Stimulated activated naive CD8-positive, alpha-beta T cell treated with anti-CD3 and anti-CD28 coated beads, Interleukin-15, amount 100 ng/mL, for 72 hours (primary cell): ENCODE results near the gene RBPJ.

Experiments
- ATAC-seq: fragments of 150-1000 bp; cut with Tn5 transposase; 2 replicates; pipeline ENCODE4 v1.10.0; 2021; ENCODE audit warnings: mild to moderate bottlenecking, moderate library complexity
- DNase-seq, 2 donors: peaks; one replicate each; pipeline ENCODE4 v3.0.0; 2021 to 2022
- H3K27ac Mint-ChIP-seq, 2 donors: one replicate each; pipeline ENCODE4 v1.8.0; 2022; ENCODE audit warnings: mild to moderate bottlenecking in 2 of 2, mixed read lengths in 2 of 2, moderate library complexity in 2 of 2
- H3K27me3 Mint-ChIP-seq: one replicate; pipeline ENCODE4 v1.8.0; 2022; ENCODE audit warnings: mixed read lengths
- H3K4me1 Mint-ChIP-seq: one replicate; pipeline ENCODE4 v1.8.0; 2022; ENCODE audit warnings: mild to moderate bottlenecking, mixed read lengths
- H3K4me3 Mint-ChIP-seq, 2 donors: one replicate each; pipeline ENCODE4 v1.8.0; 2022; ENCODE audit warnings: mild to moderate bottlenecking in 2 of 2, mixed read lengths in 2 of 2, moderate library complexity in 1 of 2
- H3K9me3 Mint-ChIP-seq, 2 donors: one replicate each; pipeline ENCODE4 v1.8.0; 2022; ENCODE audit warnings: mixed read lengths in 2 of 2

Gene RBPJ

GRCh38 chr4:26406346-26406975 is 85.6 kb downstream of the RBPJ start:
- H3K4me1 Mint-ChIP-seq = peaks cover 19% of the 10 kb centered on the region
- H3K27ac Mint-ChIP-seq = peak overlapping the region; percentile 62 to 95
- ATAC-seq = no peak

DNA sequence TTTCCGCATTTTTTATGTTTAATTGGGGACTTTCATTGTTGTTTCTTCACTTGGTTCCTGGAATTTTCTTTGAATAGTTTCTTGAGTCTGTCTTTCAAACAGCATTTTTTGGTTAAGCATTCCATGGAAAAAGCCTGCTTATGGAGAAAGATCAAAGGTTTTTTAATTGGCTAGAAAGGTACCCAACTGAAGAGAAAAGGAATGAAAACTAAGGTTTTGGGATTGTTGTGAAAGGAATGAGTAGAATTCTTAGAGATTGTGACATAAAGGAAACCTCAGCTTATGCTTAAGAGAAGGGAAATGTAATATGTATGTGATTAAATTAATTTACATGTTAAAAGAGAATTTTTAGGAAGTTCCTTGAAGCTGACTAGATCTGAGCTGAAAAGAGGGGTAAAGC is 86.7 kb downstream of the RBPJ start:
- Mint-ChIP-seq H3K4me3 (no peak overlapping the region), H3K9me3 (peaks cover 13 to 15% of the 10 kb centered on the region in 2 donors), H3K4me1 (peaks cover 13% of the 10 kb centered on the region), H3K27ac (no peak overlapping the region), H3K27me3 (no peaks in the 10 kb centered on the region)
- ATAC-seq = no peak
- DNase-seq = no peak

More at GRCh38 chr4:26406346-26406975, 85.6 kb downstream of the RBPJ start:
- Mint-ChIP-seq H3K4me3 (no peak overlapping the region), H3K9me3 (peaks cover 13 to 15% of the 10 kb centered on the region in 2 donors), H3K27me3 (no peaks in the 10 kb centered on the region)
- no peak for DNase-seq

DNA sequence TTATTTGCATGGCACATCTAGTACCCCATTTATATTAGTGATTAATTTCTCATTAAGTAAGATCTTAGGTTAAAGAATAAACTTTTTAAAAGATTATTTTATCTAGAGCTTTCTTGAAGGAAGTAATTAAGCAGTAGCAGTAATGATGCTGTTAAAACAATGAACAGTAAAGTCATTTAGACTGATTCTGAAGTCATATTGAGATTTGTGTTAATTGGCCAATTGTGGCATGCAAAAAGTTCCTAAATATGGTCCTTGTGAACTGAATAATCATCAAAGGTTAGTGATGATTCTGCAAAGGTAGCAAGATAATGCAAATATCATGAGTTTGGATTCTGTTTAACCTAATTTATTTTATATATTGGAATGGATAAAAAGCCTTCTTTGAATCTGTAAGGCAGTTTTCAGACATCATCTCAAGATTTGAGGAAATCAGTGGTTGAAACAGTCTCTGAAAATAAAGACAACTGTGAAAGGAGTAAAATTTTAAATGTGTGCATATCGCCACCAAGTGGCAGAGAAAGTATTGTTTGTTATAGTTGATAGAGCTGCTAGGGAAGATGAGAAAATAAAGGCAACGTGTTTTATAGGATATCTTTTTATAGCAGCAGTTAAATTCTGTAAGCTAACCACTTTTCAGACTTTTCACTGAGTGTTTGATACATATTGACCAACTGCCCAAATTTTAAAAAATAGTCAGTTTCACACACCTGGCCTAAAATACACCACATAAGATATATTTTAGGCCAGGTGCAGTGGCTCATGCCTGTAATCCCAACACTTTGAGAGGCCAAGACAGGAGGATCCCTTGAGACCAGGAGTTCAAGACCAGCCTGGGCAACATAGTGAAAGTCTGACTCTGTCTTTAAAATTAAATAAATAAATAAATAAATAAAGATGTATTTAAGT is 89.8 kb downstream of the RBPJ start:
- peaks cover 10% of the 10 kb centered on the region for H3K4me1 Mint-ChIP-seq
- DNase-seq (peak; percentile 15 to 22), ATAC-seq (peak; percentile 68)
- H3K27me3 Mint-ChIP-seq = no peaks in the 10 kb centered on the region
- no peak overlapping the region for H3K27ac Mint-ChIP-seq
- H3K4me3 Mint-ChIP-seq = no peak overlapping the region
- H3K9me3 Mint-ChIP-seq = peaks cover 9% of the 10 kb centered on the region in 2 donors

DNA sequence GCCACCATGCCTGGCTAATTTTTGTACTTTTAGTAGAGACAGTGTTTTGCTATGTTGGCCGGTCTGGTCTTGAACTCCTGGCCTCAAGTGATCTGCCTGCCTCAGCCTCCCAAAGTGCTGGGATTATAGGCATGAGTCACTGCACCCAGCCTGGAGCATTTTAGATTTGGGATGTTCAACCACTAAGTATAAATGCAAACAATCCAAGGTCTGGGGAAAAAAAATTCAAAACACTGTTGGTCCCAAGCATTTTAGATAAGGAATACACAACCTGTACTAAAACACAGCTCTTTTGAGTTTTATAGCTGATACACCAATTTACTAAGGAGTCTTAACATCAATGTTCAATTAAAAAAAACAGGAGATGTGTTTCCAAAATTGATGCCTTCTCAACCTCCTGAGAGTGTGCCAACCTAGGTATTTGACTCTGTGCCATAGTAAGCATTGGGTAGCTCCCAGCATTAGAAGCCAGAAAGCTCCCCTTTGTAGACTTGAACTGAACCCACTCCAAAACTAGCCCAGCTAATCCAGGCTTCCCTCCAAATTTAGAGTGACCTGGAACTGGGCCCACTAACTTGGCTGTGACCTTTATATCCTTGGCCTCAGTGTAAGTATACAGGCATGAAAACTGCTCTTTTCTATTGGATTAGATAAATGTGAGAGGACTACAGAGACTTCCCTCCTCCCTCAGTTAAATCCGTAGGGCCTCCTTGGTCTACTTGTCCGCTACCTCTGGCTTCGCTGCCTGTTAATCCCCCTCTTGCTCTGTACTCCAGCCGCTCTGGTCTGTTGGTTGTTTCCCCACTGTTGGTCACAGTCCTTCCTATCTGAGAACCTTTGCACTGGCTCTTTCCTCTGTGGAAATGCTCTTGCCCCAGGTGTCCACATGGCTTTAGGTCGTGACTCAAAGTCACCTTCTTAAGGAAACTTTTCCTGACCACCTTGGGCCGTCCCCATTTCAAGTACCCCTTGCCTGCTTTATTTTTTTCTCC is 91.9 kb downstream of the RBPJ start:
- H3K9me3 Mint-ChIP-seq = no peaks in the 10 kb centered on the region
- H3K4me3 Mint-ChIP-seq = no peak overlapping the region
- H3K27ac Mint-ChIP-seq = peak overlapping the region in 1 of 2 donors; percentile 62
- DNase-seq (no peak), ATAC-seq (no peak)
- peaks cover 6% of the 10 kb centered on the region for H3K4me1 Mint-ChIP-seq
- H3K27me3 Mint-ChIP-seq = no peaks in the 10 kb centered on the region

- ATAC-seq = no peak
- no peak overlapping the region for H3K27ac Mint-ChIP-seq
- H3K4me1 Mint-ChIP-seq = peaks cover 6% of the 10 kb centered on the region
- H3K9me3 Mint-ChIP-seq = no peaks in the 10 kb centered on the region
- H3K4me3 Mint-ChIP-seq = no peak overlapping the region
- no peak for DNase-seq
- no peaks in the 10 kb centered on the region for H3K27me3 Mint-ChIP-seq
Observed at GRCh38 chr4:26413582-26413981, 92.8 kb downstream of the RBPJ start.

DNA sequence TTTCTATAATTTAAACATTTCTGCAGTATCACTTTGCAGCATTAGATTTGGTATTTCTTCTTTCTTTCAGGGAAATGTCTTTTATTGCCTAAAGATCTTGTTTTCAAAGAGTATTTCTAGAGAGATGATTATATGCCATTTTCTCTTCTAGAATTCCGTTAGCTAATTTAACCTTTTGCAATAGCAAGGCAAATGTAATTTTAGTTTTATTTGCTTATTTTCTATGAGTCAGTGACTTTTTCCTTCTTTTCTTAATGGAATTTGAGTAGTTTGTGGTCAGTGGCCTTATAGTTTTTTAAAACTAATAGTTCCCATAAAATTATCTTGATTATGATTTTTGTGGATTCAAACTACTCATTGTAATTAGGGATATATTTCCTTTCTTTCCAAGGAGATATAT is 97.3 kb downstream of the RBPJ start:
- Mint-ChIP-seq H3K27ac (no peak overlapping the region), H3K4me1 (peaks cover 5% of the 10 kb centered on the region), H3K9me3 (no peaks in the 10 kb centered on the region), H3K4me3 (no peak overlapping the region), H3K27me3 (no peaks in the 10 kb centered on the region)
- no peak for DNase-seq
- no peak for ATAC-seq

GRCh38 chr4:26418850-26419249 is 98.0 kb downstream of the RBPJ start:
- Mint-ChIP-seq H3K4me1 (peaks cover 5% of the 10 kb centered on the region), H3K27ac (peak overlapping the region in 1 of 2 donors; percentile 89), H3K27me3 (no peaks in the 10 kb centered on the region), H3K9me3 (no peaks in the 10 kb centered on the region), H3K4me3 (no peak overlapping the region)
- no peak for ATAC-seq
- no peak for DNase-seq

DNA sequence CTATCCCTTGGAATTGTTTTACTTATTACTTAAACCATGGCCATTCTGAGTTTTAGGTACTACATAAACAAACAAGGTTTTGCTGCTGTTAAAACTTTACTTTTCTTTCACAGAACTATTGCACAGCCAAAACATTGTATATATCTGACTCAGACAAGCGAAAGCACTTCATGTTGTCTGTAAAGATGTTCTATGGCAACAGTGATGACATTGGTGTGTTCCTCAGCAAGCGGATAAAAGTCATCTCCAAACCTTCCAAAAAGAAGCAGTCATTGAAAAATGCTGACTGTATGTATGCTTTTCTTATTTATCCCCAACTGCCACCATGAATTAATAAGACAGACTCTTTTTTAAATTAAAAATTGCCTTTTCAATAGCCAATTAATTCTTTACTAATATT is 99.6 kb downstream of the RBPJ start:
- Mint-ChIP-seq H3K4me3 (no peak overlapping the region), H3K27me3 (no peaks in the 10 kb centered on the region), H3K9me3 (no peaks in the 10 kb centered on the region), H3K4me1 (peaks cover 5% of the 10 kb centered on the region), H3K27ac (no peak overlapping the region)
- ATAC-seq = no peak
- DNase-seq = no peak

GRCh38 chr4:26420913-26421312 is 100.1 kb downstream of the RBPJ start:
- DNase-seq (no peak), ATAC-seq (no peak)
- Mint-ChIP-seq H3K4me1 (peaks cover 5% of the 10 kb centered on the region), H3K9me3 (no peaks in the 10 kb centered on the region), H3K27ac (no peak overlapping the region), H3K4me3 (no peak overlapping the region), H3K27me3 (no peaks in the 10 kb centered on the region)

GRCh38 chr4:26424153-26424552 is 103.3 kb downstream of the RBPJ start:
- no peak overlapping the region for H3K4me3 Mint-ChIP-seq
- no peak for ATAC-seq
- no peaks in the 10 kb centered on the region for H3K27me3 Mint-ChIP-seq
- H3K4me1 Mint-ChIP-seq = peaks cover 5% of the 10 kb centered on the region
- DNase-seq = no peak
- no peaks in the 10 kb centered on the region for H3K9me3 Mint-ChIP-seq
- H3K27ac Mint-ChIP-seq = no peak overlapping the region

- Mint-ChIP-seq H3K27me3 (no peaks in the 10 kb centered on the region), H3K4me3 (no peak overlapping the region), H3K9me3 (no peaks in the 10 kb centered on the region), H3K4me1 (peaks cover 5% of the 10 kb centered on the region), H3K27ac (no peak overlapping the region)
- DNase-seq = no peak
- no peak for ATAC-seq
Observed at GRCh38 chr4:26424838-26425237, 104.0 kb downstream of the RBPJ start.

DNA sequence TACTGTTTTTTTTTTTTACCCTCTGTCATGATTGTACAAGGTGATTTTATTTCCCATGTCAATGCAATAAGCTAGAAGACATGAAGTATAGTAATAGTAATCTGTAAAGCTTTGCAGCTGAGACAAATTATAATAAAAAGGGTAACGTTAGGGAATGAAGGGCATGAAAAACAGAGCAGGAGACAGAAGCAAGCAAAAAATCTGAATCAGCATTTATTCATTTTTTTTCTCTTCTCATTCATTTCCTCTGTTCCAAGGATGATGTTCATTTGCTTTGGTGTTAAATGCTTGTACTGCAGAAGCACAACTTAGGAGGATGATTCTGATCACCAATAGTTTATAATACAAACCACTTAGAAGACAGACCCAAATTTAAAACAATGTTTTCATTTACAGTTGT is 105.1 kb downstream of the RBPJ start:
- no peaks in the 10 kb centered on the region for H3K27me3 Mint-ChIP-seq
- no peak overlapping the region for H3K27ac Mint-ChIP-seq
- H3K4me1 Mint-ChIP-seq = peaks cover 5% of the 10 kb centered on the region
- H3K9me3 Mint-ChIP-seq = no peaks in the 10 kb centered on the region
- no peak for ATAC-seq
- no peak overlapping the region for H3K4me3 Mint-ChIP-seq
- no peak for DNase-seq

- Mint-ChIP-seq H3K27me3 (no peaks in the 10 kb centered on the region), H3K27ac (no peak overlapping the region)
Observed at GRCh38 chr4:26426892-26427291, 106.1 kb downstream of the RBPJ start.

DNA sequence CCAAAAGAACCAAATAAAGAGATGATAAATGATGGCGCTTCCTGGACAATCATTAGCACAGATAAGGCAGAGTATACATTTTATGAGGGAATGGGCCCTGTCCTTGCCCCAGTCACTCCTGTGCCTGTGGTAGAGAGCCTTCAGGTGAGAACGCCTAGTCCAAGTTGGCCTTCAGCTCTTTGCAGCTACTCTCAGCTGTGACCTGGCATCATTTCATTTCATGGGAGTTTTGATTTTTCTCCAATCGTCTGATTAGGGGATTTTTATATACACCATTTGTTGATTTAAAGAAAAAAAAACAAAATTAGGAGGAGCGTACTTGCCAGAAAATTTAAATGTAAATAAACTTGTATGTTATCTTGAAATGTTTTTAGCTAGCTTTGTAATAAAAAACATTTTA is 109.1 kb downstream of the RBPJ start:
- H3K27me3 Mint-ChIP-seq = no peaks in the 10 kb centered on the region
- no peaks in the 10 kb centered on the region for H3K9me3 Mint-ChIP-seq
- H3K4me1 Mint-ChIP-seq = no peaks in the 10 kb centered on the region
- DNase-seq = no peak
- H3K27ac Mint-ChIP-seq = no peak overlapping the region
- no peak for ATAC-seq
- no peak overlapping the region for H3K4me3 Mint-ChIP-seq

More at GRCh38 chr4:26426892-26427291, 106.1 kb downstream of the RBPJ start:
- no peaks in the 10 kb centered on the region for H3K4me1 Mint-ChIP-seq
- H3K9me3 Mint-ChIP-seq = no peaks in the 10 kb centered on the region
- no peak for DNase-seq
- H3K4me3 Mint-ChIP-seq = no peak overlapping the region
- no peak for ATAC-seq

GRCh38 chr4:26431461-26432180 is 110.8 kb downstream of the RBPJ start:
- Mint-ChIP-seq H3K27ac (peak overlapping the region in 1 of 2 donors; percentile 19), H3K9me3 (no peaks in the 10 kb centered on the region), H3K4me3 (no peak overlapping the region), H3K27me3 (no peaks in the 10 kb centered on the region), H3K4me1 (no peaks in the 10 kb centered on the region)
- ATAC-seq (no peak), DNase-seq (no peak)
